ENCODE results near the gene SNAPC4.

SNAPC4 gene

DNA sequence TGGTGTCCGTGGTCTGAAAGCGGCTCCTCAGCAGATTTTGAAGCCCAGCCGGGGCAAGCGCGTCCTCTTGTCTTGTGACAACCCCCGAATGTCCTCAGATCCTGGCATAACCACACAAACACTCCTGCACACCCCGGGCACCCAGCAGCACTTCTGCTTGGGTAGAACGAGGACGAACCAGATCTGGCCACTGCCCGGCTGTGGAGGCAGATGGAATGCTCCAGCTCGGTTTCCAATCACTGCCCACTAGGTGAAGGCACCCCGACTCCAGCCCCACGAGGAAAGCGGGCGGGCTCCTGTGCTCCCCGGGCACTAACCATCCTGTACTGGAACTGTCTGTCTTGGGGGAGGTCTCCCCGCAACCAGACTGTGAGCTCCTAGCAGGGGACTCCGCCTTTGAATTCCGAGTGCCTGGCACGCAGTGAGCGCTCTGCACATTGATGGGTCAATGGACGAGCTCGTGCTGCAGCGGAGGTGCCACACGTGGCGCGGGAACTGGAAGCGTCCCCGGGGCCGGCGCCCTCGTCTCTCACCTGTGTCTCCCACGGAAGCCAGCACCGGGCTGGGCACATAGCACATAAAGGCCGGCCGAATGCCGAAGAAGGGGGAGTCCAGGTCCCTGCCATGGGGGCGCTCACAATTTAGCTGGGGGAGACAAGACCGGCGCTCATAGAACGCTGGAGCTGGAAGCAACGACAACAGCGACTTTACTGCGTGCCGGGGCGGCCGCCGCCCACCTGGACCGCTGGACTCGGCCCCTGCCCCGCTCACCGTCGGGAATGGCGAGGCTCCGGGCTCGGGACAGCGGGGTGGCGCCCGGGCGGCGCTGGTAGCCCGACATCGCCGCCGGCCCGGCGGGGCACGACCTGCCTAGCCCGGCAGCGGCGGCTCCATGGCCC, 9.8 kb upstream of the SNAPC4 start:
- no peak for TF ChIP-seq GATA2 (IDR thresholded peaks at IDR 0.05; ENCODE audit: low read depth, low read length)
- no peak for TF ChIP-seq GATA3 (IDR thresholded peaks at IDR 0.05; ENCODE audit: low read depth, low read length)

GRCh38 chr9:136407911-136408310, 7.9 kb upstream of the SNAPC4 start:
- TF ChIP-seq GATA2 (IDR thresholded peaks at IDR 0.05; ENCODE audit: low read depth, low read length) (no peak), GATA3 (IDR thresholded peaks at IDR 0.05; ENCODE audit: low read depth, low read length) (no peak)

- TF ChIP-seq GATA3 (IDR thresholded peaks at IDR 0.05; ENCODE audit: low read depth, low read length) (no peak), GATA2 (IDR thresholded peaks at IDR 0.05; ENCODE audit: low read depth, low read length) (no peak)
Observed at GRCh38 chr9:136405481-136405880, 5.5 kb upstream of the SNAPC4 start.

- TF ChIP-seq GATA3 (IDR thresholded peaks at IDR 0.05; ENCODE audit: low read depth, low read length) (no peak), GATA2 (IDR thresholded peaks at IDR 0.05; ENCODE audit: low read depth, low read length) (no peak)
Observed at GRCh38 chr9:136404801-136405136, 4.8 kb upstream of the SNAPC4 start.

GRCh38 chr9:136403915-136404800, 4.2 kb upstream of the SNAPC4 start:
- TF ChIP-seq GATA3 (IDR thresholded peaks at IDR 0.05; ENCODE audit: low read depth, low read length) (no peak), GATA2 (IDR thresholded peaks at IDR 0.05; ENCODE audit: low read depth, low read length) (no peak)

GRCh38 chr9:136403538-136403914, 3.6 kb upstream of the SNAPC4 start:
- TF ChIP-seq GATA3 (IDR thresholded peaks at IDR 0.05; ENCODE audit: low read depth, low read length) (no peak), GATA2 (IDR thresholded peaks at IDR 0.05; ENCODE audit: low read depth, low read length) (no peak)

DNA sequence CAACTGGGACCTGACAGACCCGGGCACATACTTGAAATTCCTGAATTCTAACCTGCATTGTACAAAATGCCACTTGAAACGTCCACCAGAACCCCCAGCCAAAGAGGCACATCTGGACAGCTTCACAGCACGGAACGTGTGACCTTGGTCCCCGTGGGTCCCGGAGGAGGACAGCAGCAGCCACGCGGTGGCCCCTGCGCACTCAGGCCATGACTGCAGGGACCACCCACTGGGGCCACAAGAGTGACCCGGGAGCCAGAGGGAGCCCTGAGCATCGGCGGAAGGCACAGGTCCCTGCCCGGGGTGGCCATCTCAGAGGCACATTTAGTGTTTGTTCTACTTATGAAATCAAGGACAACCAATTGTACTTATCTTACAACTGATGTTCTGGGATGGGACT, 2.1 kb upstream of the SNAPC4 start:
- TF ChIP-seq GATA3 (IDR thresholded peaks at IDR 0.05; ENCODE audit: low read depth, low read length) (no peak), GATA2 (IDR thresholded peaks at IDR 0.05; ENCODE audit: low read depth, low read length) (no peak)

GRCh38 chr9:136401173-136401922, 1.4 kb upstream of the SNAPC4 start:
- TF ChIP-seq GATA3 (IDR thresholded peaks at IDR 0.05; ENCODE audit: low read depth, low read length): no peak
- no peak for TF ChIP-seq GATA2 (IDR thresholded peaks at IDR 0.05; ENCODE audit: low read depth, low read length)

DNA sequence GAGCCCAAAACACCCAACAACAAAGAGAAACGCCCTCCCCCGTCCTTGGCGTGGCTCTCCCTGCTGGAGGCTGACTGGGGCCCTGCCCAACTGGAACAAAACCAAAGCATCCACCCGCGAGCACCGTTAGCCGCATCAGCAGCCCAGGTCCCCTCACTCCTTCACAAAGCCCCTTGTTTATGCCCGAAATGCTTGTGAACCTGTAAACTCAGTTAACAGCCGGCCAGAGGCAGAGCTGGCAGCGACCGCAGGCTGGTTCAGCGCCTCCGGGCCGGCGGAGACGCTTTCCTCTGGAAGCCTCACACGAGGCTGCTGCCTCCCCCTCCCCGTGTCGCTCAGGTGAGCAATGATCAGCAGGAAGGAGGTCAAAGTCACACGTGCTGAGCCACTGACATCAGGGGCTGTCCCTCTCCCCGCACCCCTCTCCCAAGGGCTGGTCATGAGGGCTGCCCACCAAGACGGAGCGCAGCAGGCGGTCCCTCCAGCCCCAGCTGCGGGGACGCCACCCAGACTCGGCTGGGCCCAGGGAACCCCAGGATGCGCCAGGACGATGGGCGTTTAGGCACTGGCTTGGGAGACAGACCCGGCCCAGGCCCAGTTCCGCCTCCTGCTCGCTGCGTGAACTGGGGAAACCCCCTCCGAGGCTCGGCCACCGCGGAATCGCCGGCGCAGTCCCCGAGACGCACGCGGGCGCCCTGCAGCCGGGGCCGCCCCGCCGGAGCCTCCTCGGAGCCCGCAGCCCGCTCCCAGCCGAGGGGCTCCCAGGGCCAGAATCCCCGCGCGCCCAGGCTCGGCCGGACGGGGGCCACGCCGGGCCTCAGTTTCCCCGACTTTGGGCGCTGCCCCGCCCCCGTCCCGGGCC, 563 bp downstream of the SNAPC4 start:
- no peak for TF ChIP-seq GATA3 (IDR thresholded peaks at IDR 0.05; ENCODE audit: low read depth, low read length)
- no peak for TF ChIP-seq GATA2 (IDR thresholded peaks at IDR 0.05; ENCODE audit: low read depth, low read length)

GRCh38 chr9:136398286-136398685, 1.7 kb downstream of the SNAPC4 start:
- TF ChIP-seq GATA2 (IDR thresholded peaks at IDR 0.05; ENCODE audit: low read depth, low read length): no peak
- TF ChIP-seq GATA3 (IDR thresholded peaks at IDR 0.05; ENCODE audit: low read depth, low read length): no peak

DNA sequence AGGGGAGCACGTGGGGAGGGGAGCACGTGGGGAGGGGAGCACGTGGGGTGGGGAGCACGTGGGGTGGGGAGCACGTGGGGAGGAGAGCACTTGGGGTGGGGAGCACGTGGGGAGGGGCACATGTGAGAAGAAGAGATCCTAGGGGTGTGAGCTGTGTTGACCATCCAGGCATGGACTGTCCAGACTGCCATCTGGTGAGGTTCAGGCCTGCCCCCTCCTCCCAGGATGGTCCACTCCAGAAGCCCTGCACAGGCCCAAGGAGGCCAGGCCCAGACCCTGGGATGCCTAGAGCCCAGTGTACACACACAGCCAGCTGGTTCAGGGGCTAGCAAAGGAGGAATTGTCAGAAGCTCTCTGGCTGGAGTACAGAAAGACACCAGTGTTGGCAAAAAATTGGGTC, 2.3 kb downstream of the SNAPC4 start:
- no peak for TF ChIP-seq GATA3 (IDR thresholded peaks at IDR 0.05; ENCODE audit: low read depth, low read length)
- TF ChIP-seq GATA2 (IDR thresholded peaks at IDR 0.05; ENCODE audit: low read depth, low read length): no peak

DNA sequence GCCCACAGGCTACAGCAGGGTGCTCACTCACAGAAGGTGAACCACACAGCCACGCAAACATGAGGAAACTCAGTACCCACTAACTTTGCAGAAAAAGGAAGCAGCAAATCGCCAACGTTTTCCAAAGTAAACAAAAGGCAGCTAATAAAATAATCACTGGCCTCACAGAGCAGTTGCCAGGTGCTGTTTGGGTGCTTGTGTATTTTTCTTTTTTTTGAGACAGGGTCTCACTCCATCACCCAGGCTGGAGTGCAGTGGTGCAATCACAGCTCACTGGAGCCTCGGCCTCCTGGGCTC, 3.8 kb downstream of the SNAPC4 start:
- TF ChIP-seq GATA3 (IDR thresholded peaks at IDR 0.05; ENCODE audit: low read depth, low read length) (no peak), GATA2 (IDR thresholded peaks at IDR 0.05; ENCODE audit: low read depth, low read length) (no peak)
